IMR-90 (cell line): Measurements from ENCODE around the gene PIP4K2A. TPM values are rescaled to one million over a fixed set of nuclear protein-coding genes. Genes with fewer than 3 reads are reported as not detected.

Experiments
- ATAC-seq: fragments of 200-7000 bp; cut with Tn5 transposase; 2 replicates; pipeline ENCODE4 v1.9.1; 2020; ENCODE audit warnings: low read depth, mild to moderate bottlenecking, moderate library complexity
- BruUV-seq: library from RNA; stranded (reverse); fragments of 400-500 nt; replicated peaks from 2 replicates; lab custom pipeline; 2021; lab: Mats Ljungman, UMichigan
- CTCF ChIA-PET: fragments of 300-600 bp; formaldehyde crosslinking; extraction: SDS; loops from one replicate; lab custom pipeline; 2021; ENCODE audit warnings: antibody characterized with exemption; lab: Yijun Ruan, JAX
- POLR2A ChIA-PET: fragments of 300-600 bp; sonication (Branson Sonifier 250); formaldehyde crosslinking; loops from one replicate; lab custom pipeline; 2022; ENCODE audit warnings: antibody characterized with exemption; ENCODE audit not compliant: unreplicated experiment; lab: Charles Lee
- DNase-seq: peaks from one replicate; pipeline ENCODE4 v3.0.0; 2013
- H2AFZ ChIP-seq: replicated peaks from 2 replicates; pipeline ENCODE3; 2013; ENCODE audit warnings: low read length, mild to moderate bottlenecking; ENCODE audit not compliant: poor library complexity
- H2AK5ac ChIP-seq: 2 replicates; pipeline ENCODE4 v1.6.1; 2013; ENCODE audit warnings: low read depth, low read length, inconsistent platforms
- H2AK9ac ChIP-seq: replicated peaks from 2 replicates; pipeline ENCODE3; 2013; ENCODE audit warnings: mild to moderate bottlenecking, low read depth, low read length, moderate library complexity; ENCODE audit not compliant: poor library complexity
- H2BK120ac ChIP-seq: 2 replicates; pipeline ENCODE4 v1.6.1; 2013; ENCODE audit warnings: low read depth, low read length, inconsistent platforms
- H2BK15ac ChIP-seq: 3 replicates; pipeline ENCODE4 v1.6.1; 2013; ENCODE audit warnings: low read depth, low read length, inconsistent platforms
- H2BK20ac ChIP-seq: 2 replicates; pipeline ENCODE4 v1.6.1; 2013; ENCODE audit warnings: low read depth, mild to moderate bottlenecking, inconsistent platforms, low read length, moderate library complexity
- H2BK5ac ChIP-seq: 2 replicates; pipeline ENCODE4 v1.6.1; 2013; ENCODE audit warnings: mild to moderate bottlenecking, low read depth, low read length, inconsistent platforms; ENCODE audit not compliant: poor library complexity, severe bottlenecking
- H3K14ac ChIP-seq: replicated peaks from 2 replicates; pipeline ENCODE4 v1.6.1; 2013; ENCODE audit warnings: low read depth, low read length, inconsistent platforms
- H3K18ac ChIP-seq: 2 replicates; pipeline ENCODE4 v1.6.1; 2013; ENCODE audit warnings: low read depth, low read length, control low read depth
- H3K23ac ChIP-seq: 2 replicates; pipeline ENCODE4 v1.6.1; 2013; ENCODE audit warnings: low read depth, low read length, inconsistent platforms
- H3K27ac ChIP-seq: 2 replicates; pipeline ENCODE4 v1.5.1; 2013; ENCODE audit warnings: mild to moderate bottlenecking, control low read depth, low read length; ENCODE audit not compliant: insufficient read depth
- H3K27me3 ChIP-seq: 2 replicates; pipeline ENCODE4 v1.6.1; 2013; ENCODE audit warnings: low read length; ENCODE audit not compliant: control insufficient read depth, insufficient read depth
- H3K36me3 ChIP-seq: 2 replicates; pipeline ENCODE4 v1.6.1; 2013; ENCODE audit warnings: low read length, mixed read lengths; ENCODE audit not compliant: control insufficient read depth, insufficient read depth
- H3K4ac ChIP-seq: 2 replicates; pipeline ENCODE4 v1.6.1; 2013; ENCODE audit warnings: low read depth, low read length, inconsistent platforms
- H3K4me1 ChIP-seq: 2 replicates; pipeline ENCODE4 v1.6.1; 2013; ENCODE audit warnings: low read length, mixed read lengths; ENCODE audit not compliant: control insufficient read depth, insufficient read depth
- H3K4me2 ChIP-seq: 2 replicates; pipeline ENCODE4 v1.6.1; 2013; ENCODE audit warnings: low read depth, mild to moderate bottlenecking, control low read depth, low read length, moderate library complexity
- H3K4me3 ChIP-seq: 2 replicates; pipeline ENCODE4 v1.5.1; 2013; ENCODE audit warnings: low read depth, mild to moderate bottlenecking, control low read depth, low read length, moderate library complexity; ENCODE audit not compliant: insufficient read depth
- H3K56ac ChIP-seq: 2 replicates; pipeline ENCODE4 v1.6.1; 2013; ENCODE audit warnings: low read length, inconsistent platforms; ENCODE audit not compliant: insufficient read depth; ENCODE audit errors: extremely low read depth
- H3K79me1 ChIP-seq, 2 experiments: 2 replicates each; pipeline ENCODE4 v1.6.1; 2013; ENCODE audit warnings: low read length in 2 of 2, inconsistent platforms in 1 of 2, low read depth in 1 of 2
- H3K9ac ChIP-seq: 2 replicates; pipeline ENCODE4 v1.6.1; 2013; ENCODE audit warnings: low read depth, low read length, control low read depth
- H3K9me1 ChIP-seq: 2 replicates; pipeline ENCODE4 v1.6.1; 2013; ENCODE audit warnings: low read length, inconsistent platforms; ENCODE audit not compliant: insufficient read depth
- H3K9me3 ChIP-seq: 2 replicates; pipeline ENCODE4 v1.6.1; 2013; ENCODE audit warnings: low read length; ENCODE audit not compliant: control insufficient read depth, insufficient read depth
- H4K20me1 ChIP-seq: 2 replicates; pipeline ENCODE4 v1.6.1; 2013; ENCODE audit warnings: low read length, inconsistent platforms; ENCODE audit not compliant: insufficient read depth
- H4K5ac ChIP-seq: 2 replicates; pipeline ENCODE4 v1.6.1; 2013; ENCODE audit warnings: mild to moderate bottlenecking, low read depth, low read length, control low read depth
- H4K8ac ChIP-seq, 2 experiments: 2 replicates each; pipeline ENCODE4 v1.6.1; 2013; ENCODE audit warnings: low read depth in 2 of 2, low read length in 2 of 2, control low read depth in 1 of 2, inconsistent platforms in 1 of 2
- H4K91ac ChIP-seq: 2 replicates; pipeline ENCODE4 v1.6.1; 2013; ENCODE audit warnings: low read depth, low read length, inconsistent platforms; ENCODE audit not compliant: insufficient read depth
- CHD1 ChIP-seq: IDR thresholded peaks from 2 replicates; pipeline ENCODE4 v1.6.1; 2012; ENCODE audit warnings: low read depth, low read length, improper control_type of control experiment
- FOS ChIP-seq: fragments of 150-350 bp; IDR thresholded peaks from 2 replicates; pipeline ENCODE4 v1.6.1; 2016; ENCODE audit warnings: low read depth, low read length
- MXI1 ChIP-seq: IDR thresholded peaks from 2 replicates; pipeline ENCODE4 v1.6.1; 2012; ENCODE audit warnings: low read depth, mild to moderate bottlenecking, low read length, moderate library complexity, borderline replicate concordance
- RCOR1 ChIP-seq: IDR thresholded peaks from 2 replicates; pipeline ENCODE4 v1.6.1; 2012; ENCODE audit warnings: mild to moderate bottlenecking, low read length, improper control_type of control experiment; ENCODE audit not compliant: insufficient replicate concordance
- RFX5 ChIP-seq: IDR thresholded peaks from 2 replicates; pipeline ENCODE4 v1.8.0; 2012; ENCODE audit warnings: low read depth, mild to moderate bottlenecking, low read length, moderate library complexity
- USF2 ChIP-seq: fragments of 150-350 bp; IDR thresholded peaks from 2 replicates; pipeline ENCODE4 v1.6.1; 2017; ENCODE audit warnings: mild to moderate bottlenecking, antibody characterized with exemption, low read length, low read depth
- WGBS, 2 experiments: methylation state at CpG; one replicate each; pipeline versions ENCODE4 v1.1.5 to v1.1.7; 2013; ENCODE audit warnings: missing lambda C conversion rate in 2 of 2; ENCODE audit not compliant: insufficient read length in 1 of 2; ENCODE audit errors: extremely low coverage in 2 of 2; 5-methylcytosine and 5-hydroxymethylcytosine counted together
- dilution Hi-C: fragments of 300-500 bp; cut with HindIII; formaldehyde crosslinking; loops from one replicate; pipeline ENCODE4 v1.14.3; 2018; ENCODE audit warnings: low sequenced_read_pairs; ENCODE audit not compliant: unreplicated experiment
- in situ Hi-C: fragments of 300-500 bp; cut with MboI; formaldehyde crosslinking; loops from 3 replicates; pipeline ENCODE4 v1.14.3; 2019; ENCODE audit warnings: low sequenced_read_pairs, inconsistent platforms, mixed read lengths
- intact Hi-C: fragments of 100-400 bp; cut with micrococcal nuclease; formaldehyde crosslinking; loops from 2 replicates; pipeline ENCODE4 v1.10.0; 2022
- polyA plus RNA-seq, 3 experiments: library from polyadenylated mRNA; depleted of rRNA; stranded (reverse); fragments of >200 nt; gene quantifications; 2 replicates each; pipeline ENCODE4 v1.2.3, GENCODE V29; 2012; ENCODE audit warnings: low replicate concordance in 1 of 3
- total RNA-seq: library from RNA; depleted of rRNA; stranded (reverse); fragments of >200 nt; gene quantifications from 2 replicates; pipeline ENCODE4 v1.2.3, GENCODE V29; 2012

The PIP4K2A gene
- total and polyA plus RNA-seq, 2 of the 4 experiments (the other 2 are of a cell fraction), result 9.8 to 18.1 TPM

GRCh38 chr10:22491480-22491879 is 222.9 kb downstream of the PIP4K2A start:
- Histone ChIP-seq H3K4me3 (no peak overlapping the region), H3K56ac (no peak overlapping the region), H3K14ac (no peak overlapping the region), H2BK5ac (no peak overlapping the region), H3K4me2 (no peak overlapping the region), H4K20me1 (no peaks in the 10 kb centered on the region), H3K36me3 (no peaks in the 10 kb centered on the region), H4K91ac (no peak overlapping the region), H3K9ac (no peak overlapping the region), H4K8ac (no peak overlapping the region), H3K4ac (no peak overlapping the region), H2BK120ac (no peak overlapping the region), H3K18ac (no peak overlapping the region), H3K9me3 (no peaks in the 10 kb centered on the region), H2AK5ac (no peak overlapping the region), H2AK9ac (no peak overlapping the region), H3K4me1 (no peaks in the 10 kb centered on the region), H4K5ac (no peak overlapping the region), H3K79me1 (no peaks in the 10 kb centered on the region), H2BK20ac (no peak overlapping the region), H2BK15ac (no peak overlapping the region), H3K9me1 (no peaks in the 10 kb centered on the region), H3K27ac (no peak overlapping the region), H3K27me3 (peaks cover 10% of the 10 kb centered on the region), H2AFZ (no peak overlapping the region), H3K23ac (no peak overlapping the region)
- intact Hi-C loops, result no loop called here
- dilution Hi-C loops, result no loop called here
- no peak for DNase-seq
- ChIA-PET POLR2A (no interaction called here), CTCF (no interaction called here)
- in situ Hi-C loops, result no loop called here
- no CpG with 5 or more reads among the region's 3 CpGs for WGBS, 2 experiments
- BruUV-seq, result no TSS peak
- TF ChIP-seq RFX5 (no peak), FOS (no peak), CHD1 (no peak), RCOR1 (no peak), USF2 (no peak), MXI1 (no peak)
- no peak for ATAC-seq
